MG63 (cell line): Measurements from ENCODE around the gene TLK2. TPM values are rescaled to one million over a fixed set of nuclear protein-coding genes. Genes with fewer than 3 reads are reported as not detected.
"Not testable (repeated sequence)": the region's sequence is repeated elsewhere in the genome, so short reads cannot be mapped to it uniquely, and the experiment has no call there.

Experiments used
- DNase-seq: peaks from one replicate; pipeline ENCODE4 v3.0.0-alpha.2; 2020
- H3K27me3 ChIP-seq: fragments of 250-450 bp; sonication (Bioruptor Pico); 2 replicates; pipeline ENCODE4 v1.5.1; 2020; ENCODE audit warnings: mild to moderate bottlenecking, moderate library complexity
- H3K36me3 ChIP-seq: fragments of 250-450 bp; sonication (Bioruptor Pico); 2 replicates; pipeline ENCODE4 v1.5.1; 2020; ENCODE audit warnings: mild to moderate bottlenecking, moderate library complexity
- H3K4me3 ChIP-seq: fragments of 250-450 bp; sonication (Bioruptor Pico); 2 replicates; pipeline ENCODE4 v1.5.1; 2020; ENCODE audit warnings: mild to moderate bottlenecking, moderate library complexity
- H3K9me3 ChIP-seq: fragments of 250-450 bp; sonication (Bioruptor Pico); 2 replicates; pipeline ENCODE4 v1.5.1; 2020; ENCODE audit warnings: mild to moderate bottlenecking, moderate library complexity
- total RNA-seq: library from RNA; depleted of rRNA; stranded (reverse); fragments of >200 nt; shearing (Covaris generic); gene quantifications from 2 replicates; pipeline ENCODE4 v1.2.3, GENCODE V29; 2014; ENCODE audit warnings: low replicate concordance; rRNA removed

The TLK2 gene
- 27.7 and 39.0 TPM in 2 replicates for total RNA-seq

DNA sequence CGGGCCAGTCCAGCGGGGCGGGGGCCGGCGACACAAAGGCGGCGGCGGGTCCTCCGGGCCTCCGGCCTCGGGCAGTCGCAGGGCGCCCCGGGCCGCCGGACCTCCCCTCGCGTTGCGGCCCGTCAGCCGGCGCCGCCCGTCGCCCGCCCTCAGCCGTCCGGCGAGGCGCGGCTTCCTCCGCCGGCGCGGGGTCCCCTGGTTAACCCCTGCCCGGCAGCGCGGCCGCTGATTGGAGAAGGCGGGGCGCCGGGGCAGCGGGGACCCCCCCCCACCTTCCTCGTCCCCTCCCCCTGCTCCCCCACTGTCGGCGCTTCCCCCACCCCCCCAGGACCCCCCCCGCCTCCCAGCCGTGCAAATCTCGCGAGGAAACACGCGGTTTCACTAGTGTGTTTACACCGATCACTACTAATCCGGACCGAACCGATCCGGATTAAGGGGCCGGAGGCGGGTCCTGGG, at the start of gene TLK2:
Gene TLK2 (plus strand): TSS at position 402 of the 456 bp plus-strand sequence. CDS start 2,301 bp downstream, outside the sequence.
- H3K27me3 ChIP-seq, result no peaks in the 10 kb centered on the region
- peak; percentile 86 for DNase-seq
- peaks cover 13% of the 10 kb centered on the region for H3K36me3 ChIP-seq
- no peaks in the 10 kb centered on the region for H3K9me3 ChIP-seq
- peak within 1 kb of the TSS; percentile 74 for H3K4me3 ChIP-seq

GRCh38 chr17:62435251-62435650, 43.4 kb upstream of the TLK2 start:
- H3K9me3 ChIP-seq, DNase-seq, H3K27me3 ChIP-seq, H3K4me3 ChIP-seq: not testable (repeated sequence)
- H3K36me3 ChIP-seq, result peaks cover 22% of the 10 kb centered on the region

DNA sequence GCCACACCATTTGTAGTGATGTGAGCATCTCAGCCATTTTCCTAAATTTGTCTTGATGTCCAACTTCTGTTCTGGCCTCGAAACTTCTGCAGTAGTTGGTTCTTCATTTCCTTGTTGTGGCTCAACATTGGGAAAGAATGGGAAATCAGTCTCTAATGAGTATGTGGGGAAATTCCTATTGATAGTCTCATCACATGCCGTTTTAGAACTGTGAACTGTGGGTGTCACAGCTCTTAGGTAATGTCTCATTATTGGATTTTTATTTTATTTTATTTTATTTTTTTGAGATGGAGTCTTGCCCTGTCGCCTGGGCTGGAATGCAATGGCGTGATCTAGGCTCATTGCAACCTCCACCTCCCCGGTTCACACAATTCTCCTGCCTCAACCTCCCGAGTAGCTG, 37.4 kb upstream of the TLK2 start:
- not testable (repeated sequence) for DNase-seq, H3K27me3 ChIP-seq, H3K4me3 ChIP-seq, H3K9me3 ChIP-seq
- H3K36me3 ChIP-seq, result peaks cover 37% of the 10 kb centered on the region

DNA sequence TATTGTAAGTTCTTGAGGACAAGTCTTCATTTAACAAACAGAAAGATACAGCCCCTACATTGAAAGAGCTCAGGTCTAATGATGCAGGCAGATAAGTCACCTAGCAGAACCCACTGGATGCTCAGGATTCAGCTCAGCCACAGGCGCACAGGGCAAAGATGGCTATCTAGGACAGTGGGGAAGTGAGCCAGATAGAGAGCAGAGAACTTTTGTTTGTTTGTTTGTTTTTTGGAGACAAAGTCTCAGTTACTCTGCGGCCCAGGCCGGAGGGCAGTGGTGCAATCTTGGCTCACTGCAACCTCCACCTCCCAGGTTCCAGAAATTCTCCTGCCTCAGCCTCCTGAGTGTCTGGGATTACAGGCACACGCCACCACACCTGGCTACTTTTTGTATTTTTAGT, 34.6 kb upstream of the TLK2 start:
- Histone ChIP-seq H3K4me3 (no peak overlapping the region), H3K27me3 (no peaks in the 10 kb centered on the region), H3K36me3 (peaks cover 48% of the 10 kb centered on the region), H3K9me3 (no peaks in the 10 kb centered on the region)
- no peak for DNase-seq

DNA sequence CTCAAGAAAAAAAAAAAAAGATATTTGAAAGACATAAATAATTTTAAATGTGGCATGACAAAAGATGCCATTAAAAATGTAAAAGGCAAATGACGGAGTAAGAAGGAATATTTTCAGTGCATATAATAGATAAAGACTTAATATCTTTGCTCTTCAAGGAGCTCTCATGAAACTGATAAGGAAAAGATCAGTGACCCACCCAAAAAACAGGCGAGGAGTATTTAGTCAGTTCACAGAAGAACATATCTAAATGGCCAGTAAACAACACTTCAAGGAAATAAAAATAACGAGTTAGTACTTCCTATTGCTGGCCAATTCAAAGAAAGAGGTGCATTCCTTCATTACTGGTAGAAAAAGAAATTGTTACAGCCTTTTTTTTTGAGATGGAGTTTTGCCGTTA, 32.8 kb upstream of the TLK2 start:
- H3K27me3 ChIP-seq, H3K4me3 ChIP-seq, H3K9me3 ChIP-seq, DNase-seq: not testable (repeated sequence)
- peaks cover 47% of the 10 kb centered on the region for H3K36me3 ChIP-seq

- peaks cover 13% of the 10 kb centered on the region for H3K36me3 ChIP-seq
- not testable (repeated sequence) for DNase-seq, H3K9me3 ChIP-seq, H3K4me3 ChIP-seq, H3K27me3 ChIP-seq
Observed at GRCh38 chr17:62452195-62452594, 26.4 kb upstream of the TLK2 start.

- not testable (repeated sequence) for DNase-seq, H3K4me3 ChIP-seq, H3K9me3 ChIP-seq, H3K27me3 ChIP-seq, H3K36me3 ChIP-seq
Observed at GRCh38 chr17:62453041-62453440, 25.6 kb upstream of the TLK2 start.

DNA sequence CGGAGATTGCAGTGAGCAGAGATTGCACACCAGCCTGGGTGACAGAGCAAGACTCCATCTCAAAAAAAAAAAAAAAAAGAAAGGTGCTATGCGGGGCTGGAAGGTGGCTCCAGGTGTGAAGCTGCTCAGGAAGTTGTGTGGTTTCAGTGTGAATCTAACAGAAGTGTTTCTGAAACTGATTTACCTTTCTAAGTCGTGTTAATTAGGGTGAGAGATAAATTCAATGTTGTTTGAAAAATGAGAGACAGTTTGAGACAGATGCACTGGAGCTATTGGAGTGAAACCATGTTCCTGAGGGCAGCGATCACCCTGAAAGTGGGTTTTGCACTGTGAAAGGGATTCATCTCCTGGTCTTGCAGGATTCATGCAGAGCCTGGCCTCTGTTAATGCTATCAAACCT, 25.0 kb upstream of the TLK2 start:
- not testable (repeated sequence) for H3K9me3 ChIP-seq, H3K36me3 ChIP-seq, H3K4me3 ChIP-seq, H3K27me3 ChIP-seq, DNase-seq

DNA sequence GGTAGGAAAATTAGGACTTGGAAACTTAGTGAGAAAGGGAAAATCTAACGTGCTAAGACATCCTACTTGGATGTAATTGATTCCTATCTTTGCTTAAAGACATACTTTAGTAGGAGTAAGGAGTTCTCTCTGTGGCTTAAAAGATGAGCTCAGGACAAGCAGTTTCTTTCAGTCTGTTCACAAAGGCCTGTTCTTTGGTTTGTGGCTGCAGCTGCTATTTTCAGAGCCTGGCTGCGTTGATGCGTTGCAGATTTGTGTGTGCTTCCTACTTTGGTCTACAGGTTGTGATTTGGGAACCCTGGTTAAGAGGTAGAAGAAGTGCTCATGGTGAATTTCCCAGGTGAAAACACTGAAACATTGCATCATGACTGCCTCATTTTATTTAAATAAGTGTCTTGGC, 24.5 kb upstream of the TLK2 start:
- DNase-seq, H3K9me3 ChIP-seq, H3K27me3 ChIP-seq, H3K36me3 ChIP-seq, H3K4me3 ChIP-seq: not testable (repeated sequence)

DNA sequence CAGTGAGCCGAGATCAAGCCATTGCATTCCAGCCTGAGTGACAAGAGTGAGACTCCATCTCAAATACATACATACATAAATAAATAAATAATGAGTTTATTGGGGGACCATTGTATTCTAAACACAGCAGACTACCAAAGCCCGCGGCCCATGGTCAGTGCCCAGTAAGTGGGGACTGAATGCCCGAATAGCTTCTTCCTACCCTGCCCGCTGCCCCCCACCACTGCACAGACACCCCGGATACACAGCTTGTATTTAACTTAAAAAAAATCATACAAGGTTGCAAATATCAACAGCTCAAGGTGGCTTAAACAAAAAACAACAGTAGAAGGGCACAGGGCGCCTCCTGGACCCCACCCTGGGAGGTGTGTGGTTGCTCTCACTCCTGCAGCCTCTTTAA, 22.6 kb upstream of the TLK2 start:
- DNase-seq, result no peak
- Histone ChIP-seq H3K27me3 (no peaks in the 10 kb centered on the region), H3K4me3 (no peak overlapping the region), H3K36me3 (no peaks in the 10 kb centered on the region), H3K9me3 (no peaks in the 10 kb centered on the region)

GRCh38 chr17:62458483-62458882, 20.1 kb upstream of the TLK2 start:
- H3K4me3 ChIP-seq, H3K9me3 ChIP-seq, H3K36me3 ChIP-seq, H3K27me3 ChIP-seq, DNase-seq: not testable (repeated sequence)

GRCh38 chr17:62464422-62464821, 14.2 kb upstream of the TLK2 start:
- not testable (repeated sequence) for H3K36me3 ChIP-seq

GRCh38 chr17:62465271-62465670, 13.4 kb upstream of the TLK2 start:
- not testable (repeated sequence) for H3K9me3 ChIP-seq, H3K27me3 ChIP-seq, DNase-seq, H3K36me3 ChIP-seq, H3K4me3 ChIP-seq

More at GRCh38 chr17:62464422-62464821, 14.2 kb upstream of the TLK2 start:
- not testable (repeated sequence) for H3K4me3 ChIP-seq, H3K27me3 ChIP-seq, DNase-seq, H3K9me3 ChIP-seq

GRCh38 chr17:62470666-62471379, 7.8 kb upstream of the TLK2 start:
- not testable (repeated sequence) for H3K9me3 ChIP-seq, H3K27me3 ChIP-seq, H3K4me3 ChIP-seq, H3K36me3 ChIP-seq
- peak; percentile 72 for DNase-seq

DNA sequence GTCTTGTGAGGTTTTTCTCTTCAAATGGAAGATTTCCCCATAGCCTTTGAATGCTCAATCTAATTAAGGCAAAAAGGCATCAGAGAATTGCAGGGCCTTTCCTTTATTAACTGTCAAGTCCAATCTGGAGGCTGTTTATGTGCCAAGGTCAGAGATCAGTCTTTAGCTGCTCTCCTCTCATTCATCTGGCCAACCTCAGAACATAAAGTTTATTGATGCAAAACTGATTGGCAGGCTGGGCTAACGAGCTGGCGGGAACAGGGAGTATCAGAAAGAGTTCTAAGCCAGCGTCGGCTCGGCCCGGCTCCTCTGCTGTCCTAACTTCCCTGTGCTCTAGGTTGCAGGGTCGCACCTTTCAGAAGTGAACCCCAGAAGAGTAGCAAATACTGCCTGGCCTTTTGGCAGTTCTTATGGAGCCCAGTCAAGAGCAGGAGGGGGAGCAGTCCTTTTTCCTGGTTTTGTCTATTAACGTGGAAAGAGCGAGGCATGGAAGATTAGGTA, 7.2 kb upstream of the TLK2 start:
- H3K4me3 ChIP-seq, H3K9me3 ChIP-seq, H3K36me3 ChIP-seq, H3K27me3 ChIP-seq, DNase-seq: not testable (repeated sequence)

DNA sequence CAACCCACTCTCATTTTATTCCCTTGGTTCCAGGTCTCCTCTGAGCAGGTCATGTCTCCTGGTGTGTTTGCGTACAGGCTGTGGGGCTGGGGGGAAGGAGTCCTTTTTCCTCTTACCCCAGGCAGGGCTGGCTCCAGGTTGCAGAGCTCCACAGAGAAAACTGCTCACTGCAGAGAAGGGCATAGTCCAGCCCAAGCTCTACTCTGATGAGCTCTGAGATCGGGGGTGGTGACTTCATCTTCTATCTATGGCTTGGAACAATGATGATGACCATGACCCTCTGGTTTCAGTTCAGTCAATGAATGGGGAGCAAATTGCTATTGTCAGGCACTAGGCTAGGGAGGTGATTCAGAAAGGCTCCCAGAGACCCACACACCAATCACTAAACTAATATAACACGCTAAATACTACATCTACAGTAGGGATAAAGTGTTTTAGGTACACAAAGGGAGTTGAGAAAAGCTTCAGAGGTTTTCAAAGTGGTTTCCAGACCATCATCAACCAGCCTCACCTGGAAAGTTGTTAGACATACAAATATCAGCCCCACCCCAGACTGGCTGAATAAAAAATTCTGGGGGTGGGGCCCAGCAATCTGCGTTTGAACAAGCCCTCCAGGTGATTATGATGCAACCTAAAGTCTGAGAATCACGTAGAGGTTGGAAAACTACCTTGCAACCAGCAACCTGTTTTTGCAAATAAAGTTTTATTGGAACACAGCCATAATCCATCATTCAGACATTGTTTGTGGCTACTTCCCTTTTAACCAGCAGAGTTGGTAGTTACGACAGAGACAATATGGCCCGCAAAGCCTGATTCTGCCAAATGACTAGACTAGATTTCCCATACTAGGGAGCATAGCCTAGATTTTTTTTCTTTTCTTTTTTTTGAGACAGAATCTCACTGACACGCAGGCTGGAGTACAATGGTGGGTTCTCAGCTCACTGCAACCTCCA, 5.3 kb upstream of the TLK2 start:
- H3K36me3 ChIP-seq, H3K9me3 ChIP-seq, H3K4me3 ChIP-seq, H3K27me3 ChIP-seq: not testable (repeated sequence)
- peak; percentile 10 for DNase-seq

- H3K9me3 ChIP-seq, H3K27me3 ChIP-seq, DNase-seq: not testable (repeated sequence)
- Histone ChIP-seq H3K36me3 (peaks cover 13% of the 10 kb centered on the region), H3K4me3 (peak overlapping the region; percentile 52)
Observed at GRCh38 chr17:62477111-62477510, 1.5 kb upstream of the TLK2 start.
